ENCODE results near the gene KIAA0408. TPM values are rescaled to one million over a fixed set of nuclear protein-coding genes. Genes with fewer than 3 reads are reported as not detected.

The KIAA0408 gene
- total and polyA plus RNA-seq, 3 experiments from 2014 or later: 0.76 to 11.0 (median 9.0) TPM

DNA sequence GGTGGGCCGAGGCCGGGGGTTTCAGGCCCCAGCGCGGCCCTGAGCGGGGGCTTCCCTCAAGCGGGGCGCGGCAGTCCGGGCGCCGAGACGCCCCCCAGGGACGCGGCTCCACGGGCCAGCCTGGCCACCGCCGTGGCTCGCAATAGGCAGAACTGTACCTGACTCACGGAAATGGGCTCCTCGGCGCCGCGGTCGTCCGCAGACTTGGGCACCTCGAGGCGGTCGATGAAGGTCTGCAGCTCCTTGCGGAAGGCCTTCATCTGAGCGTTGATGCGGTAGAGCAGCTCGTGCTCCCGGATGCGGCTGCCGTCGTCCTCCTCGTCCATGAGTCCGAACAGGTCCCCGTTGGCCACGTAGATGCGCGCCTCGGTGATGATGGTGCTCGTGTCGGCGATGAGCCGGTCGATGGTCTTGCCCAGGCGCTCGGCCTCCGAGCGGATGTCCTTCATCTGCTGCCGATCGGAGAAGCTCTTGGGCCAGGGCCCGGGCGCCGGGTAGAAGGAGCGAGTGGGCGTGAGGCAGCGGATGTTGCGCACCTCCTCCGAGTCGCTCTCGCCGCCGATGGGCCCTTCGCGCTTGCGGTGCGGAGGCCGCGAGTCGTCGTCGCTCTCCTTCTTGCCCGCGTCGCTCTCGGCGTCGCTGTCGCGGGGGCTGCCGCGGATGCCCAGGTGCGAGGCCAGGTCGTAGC is 16.1 kb upstream of the KIAA0408 start:
- peak in 1 of 5 donors; percentile 44 for DNase-seq
- CTCF ChIA-PET: no interaction called here
- Mint-ChIP-seq H3K36me3 (peaks cover 6 to 16% (median 11%) of the 10 kb centered on the region in 3 donors), H3K27me3 (no peaks in the 10 kb centered on the region), H3K4me1 (no peaks in the 10 kb centered on the region), H3K4me3 (no peak overlapping the region), H3K9me3 (peaks cover 0 to 4% (median 0%) of the 10 kb centered on the region in 5 donors), H3K27ac (no peak overlapping the region)
- POLR2A ChIA-PET: no interaction called here
- H3K9me3 ChIP-seq (ENCODE audit: low read length): no peaks in the 10 kb centered on the region
- H3K27me3 ChIP-seq (ENCODE audit: insufficient read depth, low read length, poor library complexity, severe bottlenecking): no peaks in the 10 kb centered on the region
- no peak overlapping the region for H3K4me3 ChIP-seq (ENCODE audit: low read length)
- H3K27ac ChIP-seq (ENCODE audit: low read depth, low read length): no peak overlapping the region
- no peaks in the 10 kb centered on the region for H3K36me3 ChIP-seq (ENCODE audit: insufficient read depth, low read length)
- no peaks in the 10 kb centered on the region for H3K4me1 ChIP-seq (ENCODE audit: insufficient read depth, low read length)

DNA sequence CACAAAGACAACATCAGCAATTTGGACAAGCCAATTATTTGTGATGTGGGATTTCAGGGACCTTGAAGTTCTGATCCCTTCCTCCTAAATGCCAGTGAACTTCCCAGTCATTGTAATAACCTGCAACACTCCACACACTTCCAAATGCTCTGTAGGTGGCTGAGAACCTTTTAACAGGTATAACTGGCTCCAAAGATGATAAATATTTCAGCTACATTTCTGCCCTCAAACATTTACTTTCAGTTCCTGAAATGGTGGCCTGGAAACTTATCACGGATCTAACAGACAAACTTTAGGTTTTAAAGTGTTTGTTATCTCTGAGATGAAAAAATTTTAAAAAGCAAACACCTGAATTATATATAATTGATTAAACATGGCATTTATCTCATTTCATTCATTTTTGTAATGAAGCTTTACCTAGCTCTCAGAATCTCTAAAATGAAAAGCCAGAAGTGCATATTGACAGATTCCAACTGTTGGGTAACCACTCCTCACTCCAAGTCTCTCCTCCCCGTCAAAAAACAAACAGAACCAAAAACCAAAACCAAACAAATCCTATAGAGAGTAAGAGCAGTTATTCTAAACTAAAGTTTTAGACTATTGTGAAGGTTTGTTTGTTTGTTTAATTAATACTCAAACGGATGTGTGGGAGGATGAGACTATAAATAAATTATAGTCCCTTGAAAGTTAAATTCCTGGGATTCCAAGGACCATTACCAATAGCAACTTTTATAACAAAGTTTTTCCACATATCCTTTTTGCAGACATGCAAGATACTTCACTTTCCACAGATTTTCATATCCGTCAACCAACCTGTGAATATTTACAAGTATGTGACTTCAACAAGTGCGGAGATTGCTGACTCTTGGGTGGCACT is 12.4 kb upstream of the KIAA0408 start:
- no peak overlapping the region for H3K4me3 Mint-ChIP-seq
- no peak overlapping the region for H3K27ac ChIP-seq (ENCODE audit: low read depth, low read length)
- peaks cover 0 to 4% (median 0%) of the 10 kb centered on the region in 5 donors for H3K9me3 Mint-ChIP-seq
- no peak overlapping the region for H3K4me3 ChIP-seq (ENCODE audit: low read length)
- H3K9me3 ChIP-seq (ENCODE audit: low read length): no peaks in the 10 kb centered on the region
- no peaks in the 10 kb centered on the region for H3K4me1 ChIP-seq (ENCODE audit: insufficient read depth, low read length)
- peaks cover 0 to 10% (median 1%) of the 10 kb centered on the region in 3 donors for H3K36me3 Mint-ChIP-seq
- H3K4me1 Mint-ChIP-seq: no peaks in the 10 kb centered on the region
- no peak for DNase-seq
- ChIA-PET POLR2A (no interaction called here), CTCF (no interaction called here)
- no peaks in the 10 kb centered on the region for H3K36me3 ChIP-seq (ENCODE audit: insufficient read depth, low read length)
- H3K27ac Mint-ChIP-seq: no peak overlapping the region
- no peaks in the 10 kb centered on the region for H3K27me3 Mint-ChIP-seq
- no peaks in the 10 kb centered on the region for H3K27me3 ChIP-seq (ENCODE audit: insufficient read depth, low read length, poor library complexity, severe bottlenecking)

DNA sequence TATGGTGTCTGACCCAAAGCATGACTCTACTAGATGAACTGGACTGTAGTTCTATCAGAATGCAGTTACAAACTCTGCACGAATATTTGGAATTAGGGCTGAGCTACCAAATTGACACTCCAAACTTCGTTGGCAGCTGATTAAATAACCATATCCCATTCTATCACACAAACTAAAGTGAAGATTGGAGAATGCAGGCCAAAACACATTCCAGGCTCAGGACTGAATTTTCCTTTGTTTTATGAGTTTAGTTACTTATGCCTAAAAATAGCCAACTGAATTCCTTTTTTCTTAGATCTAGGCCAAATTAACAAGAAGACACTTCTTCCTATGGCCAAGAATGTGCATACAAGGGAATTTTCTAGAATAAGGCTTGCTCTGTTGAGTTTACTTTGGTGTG is 9.7 kb upstream of the KIAA0408 start:
- H3K4me3 Mint-ChIP-seq: no peak overlapping the region
- CTCF ChIA-PET: no interaction called here
- no peaks in the 10 kb centered on the region for H3K36me3 ChIP-seq (ENCODE audit: insufficient read depth, low read length)
- H3K27ac ChIP-seq (ENCODE audit: low read depth, low read length): no peak overlapping the region
- no peaks in the 10 kb centered on the region for H3K36me3 Mint-ChIP-seq
- DNase-seq: no peak
- no peaks in the 10 kb centered on the region for H3K9me3 ChIP-seq (ENCODE audit: low read length)
- no peak overlapping the region for H3K27ac Mint-ChIP-seq
- no peaks in the 10 kb centered on the region for H3K4me1 ChIP-seq (ENCODE audit: insufficient read depth, low read length)
- no peaks in the 10 kb centered on the region for H3K27me3 Mint-ChIP-seq
- POLR2A ChIA-PET: no interaction called here
- no peak overlapping the region for H3K4me3 ChIP-seq (ENCODE audit: low read length)
- H3K27me3 ChIP-seq (ENCODE audit: insufficient read depth, low read length, poor library complexity, severe bottlenecking): no peaks in the 10 kb centered on the region
- H3K9me3 Mint-ChIP-seq: no peaks in the 10 kb centered on the region
- H3K4me1 Mint-ChIP-seq: no peaks in the 10 kb centered on the region

DNA sequence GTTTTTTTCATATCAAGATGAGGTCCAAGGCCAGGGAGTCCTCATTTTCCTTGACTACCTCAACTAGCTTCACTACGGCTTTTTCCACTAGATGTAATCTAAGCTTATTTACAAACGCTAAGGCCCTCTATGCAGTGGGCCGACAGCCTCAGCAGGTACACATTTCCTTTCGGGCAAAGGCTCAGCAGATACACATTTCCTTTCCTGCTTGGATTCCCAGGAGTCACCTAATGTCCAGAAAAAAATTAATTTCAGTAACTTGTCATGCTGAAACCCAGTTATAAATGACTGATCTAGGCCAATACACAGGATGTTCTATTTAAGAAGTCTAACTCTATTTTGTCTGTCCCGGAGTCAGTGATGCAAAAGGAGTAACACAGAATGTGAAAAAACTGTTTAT is 7.2 kb upstream of the KIAA0408 start:
- Mint-ChIP-seq H3K4me1 (no peaks in the 10 kb centered on the region), H3K4me3 (no peak overlapping the region), H3K9me3 (no peaks in the 10 kb centered on the region), H3K27me3 (no peaks in the 10 kb centered on the region), H3K27ac (no peak overlapping the region), H3K36me3 (no peaks in the 10 kb centered on the region)
- CTCF ChIA-PET: interaction anchor here (0.9 to 2.2 kb wide), 2 partner anchors 50 to 72 kb away, joined by 3 to 14 read pairs; no protein-coding TSS in a partner anchor
- H3K27me3 ChIP-seq (ENCODE audit: insufficient read depth, low read length, poor library complexity, severe bottlenecking): no peaks in the 10 kb centered on the region
- DNase-seq: no peak
- no peaks in the 10 kb centered on the region for H3K4me1 ChIP-seq (ENCODE audit: insufficient read depth, low read length)
- no peak overlapping the region for H3K27ac ChIP-seq (ENCODE audit: low read depth, low read length)
- H3K4me3 ChIP-seq (ENCODE audit: low read length): no peak overlapping the region
- no peaks in the 10 kb centered on the region for H3K36me3 ChIP-seq (ENCODE audit: insufficient read depth, low read length)
- POLR2A ChIA-PET: interaction anchor here (0.6 kb wide), 1 partner anchor 71 kb away, joined by 3 read pairs; no protein-coding TSS in a partner anchor
- no peaks in the 10 kb centered on the region for H3K9me3 ChIP-seq (ENCODE audit: low read length)

DNA sequence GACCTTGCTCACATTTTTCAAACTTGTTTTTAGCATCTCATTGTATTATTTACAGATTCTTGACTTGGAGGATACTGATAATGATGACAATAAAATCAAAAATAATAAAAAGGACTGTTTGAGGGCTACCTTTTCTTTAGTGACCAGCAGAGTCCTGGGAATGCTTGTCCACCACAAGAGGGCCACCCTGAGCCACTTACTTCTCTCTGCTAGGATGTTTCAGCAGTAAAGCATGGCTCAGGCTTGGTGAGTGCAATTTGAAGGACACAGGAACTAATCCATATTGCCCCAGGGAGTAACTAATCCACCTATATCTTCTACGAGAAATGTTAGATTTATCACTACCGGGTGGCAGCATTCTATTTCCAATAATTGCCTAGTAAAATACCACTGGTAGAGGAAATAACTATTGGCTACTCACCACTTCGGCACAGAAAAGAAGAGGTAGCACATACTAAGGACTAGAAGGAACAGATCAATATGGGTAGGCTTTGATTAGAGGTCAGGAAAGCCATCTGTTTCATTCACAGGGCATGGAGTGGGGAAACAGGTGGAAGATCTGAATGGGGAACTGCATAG is 5.8 kb upstream of the KIAA0408 start:
- Histone ChIP-seq H3K4me1 (ENCODE audit: insufficient read depth, low read length) (no peaks in the 10 kb centered on the region), H3K4me3 (ENCODE audit: low read length) (no peak overlapping the region), H3K27ac (ENCODE audit: low read depth, low read length) (no peak overlapping the region), H3K36me3 (ENCODE audit: insufficient read depth, low read length) (no peaks in the 10 kb centered on the region), H3K9me3 (ENCODE audit: low read length) (no peaks in the 10 kb centered on the region), H3K27me3 (ENCODE audit: insufficient read depth, low read length, poor library complexity, severe bottlenecking) (no peaks in the 10 kb centered on the region)
- no peaks in the 10 kb centered on the region for H3K36me3 Mint-ChIP-seq
- H3K27me3 Mint-ChIP-seq: no peaks in the 10 kb centered on the region
- POLR2A ChIA-PET: no interaction called here
- no peak overlapping the region for H3K27ac Mint-ChIP-seq
- no peaks in the 10 kb centered on the region for H3K4me1 Mint-ChIP-seq
- DNase-seq: peak; percentile 24 to 63 (median 25)
- no peak overlapping the region for H3K4me3 Mint-ChIP-seq
- H3K9me3 Mint-ChIP-seq: no peaks in the 10 kb centered on the region
- CTCF ChIA-PET: interaction anchor here (2.2 kb wide), 2 partner anchors 74 kb away, joined by 11 to 14 read pairs; no protein-coding TSS in a partner anchor

DNA sequence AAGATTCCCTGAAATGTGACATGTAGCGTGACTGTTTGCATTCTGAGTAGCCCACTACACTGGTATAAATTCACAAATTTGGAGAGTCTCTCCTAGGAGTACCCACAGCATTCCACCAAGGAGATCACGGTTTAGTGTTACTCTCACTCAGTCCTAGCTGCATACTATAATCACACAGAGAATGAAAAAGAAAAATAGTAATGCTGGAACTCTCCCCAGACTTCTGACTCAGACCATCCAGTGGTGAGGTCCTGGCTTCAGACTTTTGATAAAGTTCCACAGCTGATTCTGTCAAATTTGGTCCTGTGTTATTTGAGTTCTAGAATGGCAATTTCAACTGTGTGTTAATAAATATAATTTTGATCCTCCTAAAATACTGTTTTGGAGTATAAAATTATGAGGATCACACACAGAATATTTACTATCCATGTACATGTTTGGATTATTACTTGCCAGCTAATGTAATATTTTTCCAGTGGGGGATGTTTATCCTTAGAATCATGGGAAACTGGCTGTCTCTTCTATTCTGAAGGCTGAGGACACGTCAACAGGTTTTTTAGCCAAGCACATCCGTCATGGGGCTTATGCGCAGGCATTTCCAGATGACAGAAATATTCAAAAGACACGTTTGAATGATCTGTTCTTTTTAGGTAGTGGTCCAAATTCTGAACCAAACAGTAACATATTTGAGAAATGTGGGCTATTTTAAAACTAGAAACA is 5.1 kb upstream of the KIAA0408 start:
- POLR2A ChIA-PET: no interaction called here

DNA sequence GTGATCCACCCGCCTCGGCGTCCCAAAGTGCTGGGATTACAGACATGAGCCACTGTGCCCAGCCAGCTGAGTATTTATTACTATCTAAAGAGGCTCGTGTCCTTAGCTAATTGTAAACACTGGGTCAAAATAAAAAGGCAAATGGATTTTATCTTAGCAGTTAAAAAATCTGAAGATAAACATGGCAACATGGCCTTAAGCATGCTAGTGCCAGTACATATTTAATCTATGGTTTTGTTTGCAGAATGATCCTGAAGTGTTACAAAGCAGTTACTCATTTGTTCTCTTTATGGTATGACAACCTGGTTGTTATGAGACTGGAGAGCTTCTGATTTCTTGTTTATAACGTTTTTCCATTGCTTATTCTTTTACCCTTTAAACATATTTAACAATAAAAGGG is 3.9 kb upstream of the KIAA0408 start:
- CTCF ChIA-PET: interaction anchor here (2.2 kb wide), 1 partner anchor 76 kb away, joined by 11 read pairs; no protein-coding TSS in a partner anchor
- H3K9me3 Mint-ChIP-seq: no peaks in the 10 kb centered on the region
- H3K4me3 Mint-ChIP-seq: no peak overlapping the region

More for the DNA sequence above, 5.1 kb upstream of the KIAA0408 start:
- no peak for DNase-seq
- no peaks in the 10 kb centered on the region for H3K9me3 Mint-ChIP-seq
- Histone ChIP-seq H3K9me3 (ENCODE audit: low read length) (no peaks in the 10 kb centered on the region), H3K27me3 (ENCODE audit: insufficient read depth, low read length, poor library complexity, severe bottlenecking) (no peaks in the 10 kb centered on the region), H3K4me1 (ENCODE audit: insufficient read depth, low read length) (no peaks in the 10 kb centered on the region), H3K36me3 (ENCODE audit: insufficient read depth, low read length) (no peaks in the 10 kb centered on the region), H3K4me3 (ENCODE audit: low read length) (no peak overlapping the region), H3K27ac (ENCODE audit: low read depth, low read length) (no peak overlapping the region)
- H3K4me3 Mint-ChIP-seq: no peak overlapping the region
- H3K36me3 Mint-ChIP-seq: no peaks in the 10 kb centered on the region
- H3K27ac Mint-ChIP-seq: no peak overlapping the region
- no peaks in the 10 kb centered on the region for H3K27me3 Mint-ChIP-seq
- no peaks in the 10 kb centered on the region for H3K4me1 Mint-ChIP-seq
- CTCF ChIA-PET: interaction anchor here (2.2 kb wide), 1 partner anchor 74 kb away, joined by 11 read pairs; no protein-coding TSS in a partner anchor

More for the DNA sequence above, 3.9 kb upstream of the KIAA0408 start:
- POLR2A ChIA-PET: no interaction called here
- H3K27ac Mint-ChIP-seq: no peak overlapping the region
- no peaks in the 10 kb centered on the region for H3K36me3 Mint-ChIP-seq
- Histone ChIP-seq H3K4me1 (ENCODE audit: insufficient read depth, low read length) (no peaks in the 10 kb centered on the region), H3K27ac (ENCODE audit: low read depth, low read length) (no peak overlapping the region), H3K36me3 (ENCODE audit: insufficient read depth, low read length) (no peaks in the 10 kb centered on the region), H3K27me3 (ENCODE audit: insufficient read depth, low read length, poor library complexity, severe bottlenecking) (no peaks in the 10 kb centered on the region), H3K4me3 (ENCODE audit: low read length) (no peak overlapping the region), H3K9me3 (ENCODE audit: low read length) (no peaks in the 10 kb centered on the region)
- H3K4me1 Mint-ChIP-seq: no peaks in the 10 kb centered on the region
- DNase-seq: no peak
- no peaks in the 10 kb centered on the region for H3K27me3 Mint-ChIP-seq
